Measurements from ENCODE around the gene PNLDC1.
"Not testable (repeated sequence)": the region's sequence is repeated elsewhere in the genome, so short reads cannot be mapped to it uniquely, and the experiment has no call there.

The PNLDC1 gene

GRCh38 chr6:159854959-159855358 lies 54.9 kb downstream of the PNLDC1 start:
- no peak for DNase-seq

GRCh38 chr6:159858259-159858658 lies 58.2 kb downstream of the PNLDC1 start:
- DNase-seq, result no peak

- DNase-seq, result no peak
Observed at GRCh38 chr6:159860482-159860881, 60.4 kb downstream of the PNLDC1 start.

- no peak for DNase-seq
Observed at GRCh38 chr6:159862103-159862502, 62.0 kb downstream of the PNLDC1 start.

GRCh38 chr6:159863341-159863740 lies 63.3 kb downstream of the PNLDC1 start:
- not testable (repeated sequence) for DNase-seq

GRCh38 chr6:159865226-159865920 lies 65.3 kb downstream of the PNLDC1 start:
- no peak for DNase-seq

- DNase-seq, result no peak
Observed at GRCh38 chr6:159866286-159867247, 66.5 kb downstream of the PNLDC1 start.

All from activated CD8-positive, alpha-beta memory T cell treated with anti-CD3 and anti-CD28 coated beads, Interleukin-2, amount 50 U/mL, for 4 hours (primary cell).